Lung (tissue), 12 donors: ENCODE results near the gene FSD1L. TPM values are rescaled to one million over a fixed set of nuclear protein-coding genes. Genes with fewer than 3 reads are reported as not detected.
A peak's percentile ranks its signal among the peaks of the same experiment; 100 is the strongest.

Source experiments
- ATAC-seq: fragments of 200-7000 bp; cut with Tn5 transposase; one replicate; pipeline ENCODE4 v1.9.1; 2020; ENCODE audit warnings: moderate number of reproducible peaks; ENCODE audit not compliant: insufficient read depth, low FRiP score
- DNase-seq, 3 donors: peaks; one replicate each; pipeline ENCODE4 v3.0.0-alpha.2; 2013 to 2017
- H3K27ac ChIP-seq, 2 donors: one replicate each; pipeline ENCODE4 v1.5.1; 2013; ENCODE audit warnings: mild to moderate bottlenecking in 2 of 2, moderate library complexity in 2 of 2, control low read depth in 1 of 2, inconsistent platforms in 1 of 2, low read depth in 1 of 2, low read length in 1 of 2
- H3K27me3 ChIP-seq, 3 donors: one replicate each; pipeline ENCODE4 v1.5.1; 2013; ENCODE audit warnings: low read length in 2 of 3; ENCODE audit not compliant: control insufficient read depth in 3 of 3, insufficient read depth in 3 of 3
- H3K36me3 ChIP-seq, 4 donors: one replicate each; pipeline ENCODE4 v1.5.1; 2013; ENCODE audit warnings: low read length in 4 of 4, mild to moderate bottlenecking in 1 of 4, moderate library complexity in 1 of 4; ENCODE audit not compliant: control insufficient read depth in 4 of 4, insufficient read depth in 4 of 4
- H3K4me1 ChIP-seq, 5 donors: one replicate each; pipeline ENCODE4 v1.5.1; 2013; ENCODE audit warnings: low read length in 5 of 5, mild to moderate bottlenecking in 2 of 5, moderate library complexity in 1 of 5; ENCODE audit not compliant: control insufficient read depth in 5 of 5, insufficient read depth in 5 of 5
- H3K4me3 ChIP-seq: one replicate; pipeline ENCODE4 v1.5.1; 2013; ENCODE audit warnings: mild to moderate bottlenecking, control low read depth, moderate library complexity
- H3K9ac ChIP-seq, 2 donors: one replicate each; pipeline ENCODE4 v1.5.1; 2013; ENCODE audit warnings: low read length in 2 of 2, control low read depth in 1 of 2; ENCODE audit not compliant: insufficient read depth in 1 of 2
- H3K9me3 ChIP-seq, 4 donors: one replicate each; pipeline ENCODE4 v1.5.1; 2013; ENCODE audit warnings: low read length in 3 of 4, mild to moderate bottlenecking in 1 of 4, moderate library complexity in 1 of 4; ENCODE audit not compliant: control insufficient read depth in 4 of 4, insufficient read depth in 3 of 4
- CTCF ChIP-seq: IDR thresholded peaks from 2 replicates; pipeline ENCODE4 v1.5.1; 2012; ENCODE audit warnings: mild to moderate bottlenecking; ENCODE audit errors: control extremely low read depth, extremely low read depth
- WGBS, 2 donors: extraction: QIAGEN DNeasy Blood & Tissue Kit; methylation state at CpG; one replicate each; pipeline ENCODE4 v1.1.7; 2013; 5-methylcytosine and 5-hydroxymethylcytosine counted together
- polyA plus RNA-seq, 2 donors: library from polyadenylated mRNA; stranded (reverse); fragments of 200-250 nt; gene quantifications; one replicate each; pipeline ENCODE4 v1.2.1, GENCODE V29; 2013
- total RNA-seq, 2 donors: library from RNA; depleted of rRNA in 1 of 2; stranded (reverse); fragments of >200 nt in 1 of 2; gene quantifications; one replicate each; pipeline ENCODE4 v1.2.1, GENCODE V29; 2014 to 2021
- donor health status: control.
- donor health status: control.
- donor health status: Bipolar disorder and iron deficiency.
- donor health status: healthy.
- donor health status: DM: yes; HTN: yes; CAD: no.

Gene FSD1L
- total and polyA plus RNA-seq, 4 donors, result 2.5 to 18.8 (median 5.7) TPM

GRCh38 chr9:105541838-105542237, 94.0 kb downstream of the FSD1L start:
- TF ChIP-seq CTCF, result no peak
- ATAC-seq (no peak), DNase-seq (no peak)
- H3K27ac ChIP-seq, result no peak overlapping the region
- H3K36me3 ChIP-seq, result peaks cover 0 to 2% (median 0%) of the 10 kb centered on the region in 4 donors
- 95 to 98% methylated on average over 3 of the region's 3 CpGs for WGBS, 2 donors
- no peak overlapping the region for H3K4me3 ChIP-seq
- H3K27me3 ChIP-seq, result no peaks in the 10 kb centered on the region
- H3K4me1 ChIP-seq, result no peaks in the 10 kb centered on the region
- H3K9me3 ChIP-seq, result no peaks in the 10 kb centered on the region
- no peak overlapping the region for H3K9ac ChIP-seq

GRCh38 chr9:105554042-105554441, 106.2 kb downstream of the FSD1L start:
- 83 to 93% methylated on average over 10 of the region's 10 CpGs for WGBS, 2 donors
- TF ChIP-seq CTCF, result no peak
- H3K36me3 ChIP-seq, result no peaks in the 10 kb centered on the region
- H3K9me3 ChIP-seq, result no peaks in the 10 kb centered on the region
- no peak overlapping the region for H3K4me3 ChIP-seq
- no peaks in the 10 kb centered on the region for H3K27me3 ChIP-seq
- no peak overlapping the region for H3K27ac ChIP-seq
- ATAC-seq, result no peak
- H3K9ac ChIP-seq, result no peak overlapping the region
- DNase-seq, result peak in 2 of 3 donors; percentile 5
- H3K4me1 ChIP-seq, result peaks cover 0 to 7% (median 4%) of the 10 kb centered on the region in 5 donors

- peaks cover 0 to 7% (median 6%) of the 10 kb centered on the region in 5 donors for H3K4me1 ChIP-seq
- H3K36me3 ChIP-seq, result peaks cover 0 to 11% (median 5%) of the 10 kb centered on the region in 4 donors
- peaks cover under 1 to 11% (median 7%) of the 10 kb centered on the region in 4 donors for H3K9me3 ChIP-seq
- TF ChIP-seq CTCF, result no peak
- ATAC-seq (peak; percentile 95), DNase-seq (peak; percentile 88 to 92 (median 89))
- WGBS, 2 donors, result 1% methylated on average over 49 of the region's 49 CpGs
- peak within 1 kb of the TSS; percentile 49 to 95 for H3K9ac ChIP-seq
- no peaks in the 10 kb centered on the region for H3K27me3 ChIP-seq
- H3K27ac ChIP-seq, result peak within 1 kb of the TSS; percentile 73 to 74
- peak within 1 kb of the TSS; percentile 87 for H3K4me3 ChIP-seq
These were observed 110.2 kb downstream of the FSD1L start, which contains the start of gene FKTN for GRCh38 chr9:105557804-105558610. FKTN (plus strand) TSS chr9:105558131; CDS start chr9:105575033, 16,902 bp downstream.
